Activated CD4-positive, CD25-positive, alpha-beta regulatory T cell treated with anti-CD3 and anti-CD28 coated beads, Interleukin-2, amount 50 U/mL, for 72 hours (primary cell): Measurements from ENCODE around the gene MAP1LC3B2.

ENCODE experiments used
- DNase-seq: peaks from one replicate; pipeline ENCODE4 v3.0.0; 2021

MAP1LC3B2 gene

DNA sequence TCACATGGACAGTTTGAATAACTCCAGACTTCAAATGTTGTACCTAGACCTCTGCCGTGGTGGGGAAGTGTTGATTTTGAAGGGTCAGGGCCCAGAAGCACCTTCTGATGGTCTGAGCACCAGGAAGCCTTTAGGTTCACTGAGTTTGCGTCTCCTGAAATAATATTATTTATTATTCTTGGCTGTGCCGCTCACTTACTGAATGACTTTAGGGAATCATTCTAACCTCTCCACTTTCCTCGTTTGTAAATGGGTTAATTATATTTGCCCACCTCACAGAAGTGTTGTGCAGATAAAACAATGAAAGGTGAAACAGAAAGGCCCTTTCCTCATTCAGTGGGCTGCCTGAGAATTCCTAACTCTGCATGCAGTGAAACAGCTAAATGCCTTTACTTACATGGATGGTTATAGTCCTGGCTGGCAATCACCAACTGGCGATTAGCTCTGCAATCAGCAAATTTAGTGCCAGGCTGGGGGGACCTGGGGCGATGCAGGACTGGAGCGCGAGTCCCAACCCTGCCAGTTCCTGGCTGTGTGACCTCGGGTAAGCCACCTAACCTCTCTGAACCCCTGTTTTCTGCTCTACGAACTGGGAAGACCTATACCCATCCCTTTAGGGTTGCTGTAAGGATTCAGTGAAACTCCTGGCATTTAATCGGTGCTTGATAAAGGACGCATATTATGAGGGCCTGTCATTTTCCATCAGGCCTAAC lies 57.5 kb downstream of the MAP1LC3B2 start:
- no peak for DNase-seq

DNA sequence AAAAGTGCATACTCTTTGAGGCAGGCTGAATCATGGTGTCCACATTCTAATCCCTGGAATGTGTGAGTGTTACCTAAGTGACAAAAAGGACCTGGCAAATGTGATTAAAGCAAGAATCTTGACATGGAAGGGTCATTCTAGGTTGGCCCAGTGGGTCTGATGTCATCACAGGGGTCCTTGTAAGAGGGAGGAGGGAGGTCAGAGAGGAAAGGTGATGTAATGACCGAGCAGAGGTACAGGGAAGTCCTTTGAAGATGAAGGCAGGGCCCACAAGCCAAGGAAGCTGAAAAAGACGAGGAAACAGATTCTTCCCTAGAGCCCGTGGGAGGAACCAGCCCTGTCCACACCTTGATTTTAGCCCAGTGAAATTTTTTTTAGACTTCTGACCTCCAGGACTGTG lies 60.1 kb downstream of the MAP1LC3B2 start:
- no peak for DNase-seq

GRCh38 chr12:116620124-116620491 lies 60.9 kb downstream of the MAP1LC3B2 start:
- no peak for DNase-seq

DNA sequence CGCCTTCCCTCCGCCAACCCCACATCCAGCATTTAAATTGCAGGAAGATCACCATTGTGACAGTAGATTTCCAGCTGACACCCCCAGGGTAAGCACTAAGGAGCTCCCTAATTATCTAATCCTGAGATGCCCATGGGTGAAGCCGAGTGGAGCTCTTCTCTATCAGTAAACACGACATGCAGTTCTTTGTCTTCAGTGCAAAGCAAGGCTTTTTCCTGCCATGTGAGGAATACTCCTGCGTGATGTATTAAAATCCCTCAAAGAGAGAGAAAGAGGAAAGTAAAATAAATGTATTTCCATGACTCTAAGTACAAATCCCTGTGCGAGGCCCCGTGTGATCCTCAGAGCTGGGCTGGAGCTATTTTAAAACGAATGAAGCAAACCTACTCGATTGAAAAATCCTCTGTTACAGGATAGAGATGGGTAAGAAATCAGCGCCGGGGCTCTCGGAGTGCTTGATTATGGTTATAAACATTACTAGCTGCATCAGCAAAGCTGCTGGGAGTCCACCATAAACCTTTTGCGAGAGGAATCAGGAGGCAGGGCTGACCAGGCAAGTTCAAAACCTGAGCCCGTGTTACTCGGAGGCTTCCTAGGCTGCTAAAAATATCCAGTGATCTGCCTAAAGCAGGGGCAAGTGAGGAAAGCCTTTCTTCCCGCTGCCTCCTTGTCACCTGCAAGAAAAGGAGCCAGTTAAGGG lies 61.5 kb downstream of the MAP1LC3B2 start:
- DNase-seq = no peak

DNA sequence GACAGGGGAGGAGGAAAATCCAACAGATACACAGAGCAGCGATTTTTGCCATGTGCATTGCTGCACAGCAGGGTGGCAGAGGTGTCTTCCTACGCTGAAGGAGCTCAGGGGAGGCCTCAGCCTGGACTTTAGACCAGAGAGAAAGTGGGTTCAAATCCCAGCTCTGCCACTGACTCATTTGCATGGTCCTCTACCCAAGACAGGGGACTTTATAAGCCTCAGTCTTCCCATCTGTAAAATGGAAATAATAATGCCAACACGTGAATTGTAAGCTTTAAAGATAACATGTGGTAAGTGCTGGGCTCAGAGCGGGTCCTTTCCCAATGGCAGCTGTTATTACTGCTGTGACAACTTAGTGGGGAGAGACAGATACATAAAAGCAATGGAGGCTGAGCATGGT lies 62.0 kb downstream of the MAP1LC3B2 start:
- DNase-seq = no peak

- no peak for DNase-seq
These were observed 65.3 kb downstream of the MAP1LC3B2 start for GRCh38 chr12:116624516-116624915.

- no peak for DNase-seq
These were observed 67.0 kb downstream of the MAP1LC3B2 start for GRCh38 chr12:116626153-116626552.
